Right lung (tissue), 5 donors: ENCODE results near the gene BORCS6. TPM values are rescaled to one million over a fixed set of nuclear protein-coding genes. Genes with fewer than 3 reads are reported as not detected.
A peak's percentile ranks its signal among the peaks of the same experiment; 100 is the strongest.

ENCODE experiments used
- DNase-seq, 2 donors: peaks; one replicate each; pipeline ENCODE4 v3.0.0-alpha.2; 2013
- polyA plus RNA-seq, 5 donors: library from polyadenylated mRNA; unstranded; fragments of 120-200 nt; gene quantifications; one replicate each; pipeline versions ENCODE4 v1.2.1 to v1.2.3, GENCODE V29; 2013; ENCODE audit warnings: inconsistent platforms in 1 of 5, low replicate concordance in 1 of 5; ENCODE audit not compliant: insufficient read length in 5 of 5, insufficient read depth in 1 of 5

The BORCS6 gene
- polyA plus RNA-seq, 5 donors: 2.4 to 4.9 (median 3.0) TPM

DNA sequence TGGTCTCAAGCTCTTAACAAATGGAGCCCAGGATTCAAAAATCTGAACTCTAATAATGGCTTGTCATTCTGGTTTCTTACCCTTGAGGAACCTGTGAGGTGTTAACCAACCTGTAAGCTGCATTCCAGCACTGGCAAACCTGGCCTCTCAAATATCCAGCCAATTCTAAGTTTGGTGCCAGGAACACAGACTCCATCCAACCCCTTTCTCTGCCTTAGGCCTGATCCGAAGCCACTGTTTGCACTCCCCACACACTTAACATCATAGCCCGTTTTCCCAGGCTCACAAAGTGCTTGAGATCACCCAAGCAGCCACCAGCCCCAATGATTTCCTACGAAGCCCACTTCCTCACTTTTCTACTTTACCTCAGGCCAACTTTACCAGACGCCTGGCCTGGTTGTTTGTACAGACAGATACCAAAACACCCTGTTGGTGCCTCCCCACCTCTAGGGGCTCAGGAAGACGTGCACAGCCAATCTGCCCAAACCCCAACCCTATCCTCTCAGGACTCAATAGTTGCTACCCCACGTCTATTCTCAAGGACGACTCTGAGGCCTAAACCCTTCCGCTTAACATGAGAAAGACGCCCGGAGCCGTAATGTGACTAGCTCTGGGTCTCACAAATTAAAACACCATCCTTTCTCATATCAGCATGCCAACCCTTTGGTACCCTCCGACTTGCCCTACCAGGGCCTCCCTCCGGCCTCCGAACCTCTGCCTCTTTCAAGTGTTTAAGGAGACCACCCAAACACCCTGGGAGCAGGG lies 34.6 kb downstream of the BORCS6 start:
- DNase-seq: no peak

DNA sequence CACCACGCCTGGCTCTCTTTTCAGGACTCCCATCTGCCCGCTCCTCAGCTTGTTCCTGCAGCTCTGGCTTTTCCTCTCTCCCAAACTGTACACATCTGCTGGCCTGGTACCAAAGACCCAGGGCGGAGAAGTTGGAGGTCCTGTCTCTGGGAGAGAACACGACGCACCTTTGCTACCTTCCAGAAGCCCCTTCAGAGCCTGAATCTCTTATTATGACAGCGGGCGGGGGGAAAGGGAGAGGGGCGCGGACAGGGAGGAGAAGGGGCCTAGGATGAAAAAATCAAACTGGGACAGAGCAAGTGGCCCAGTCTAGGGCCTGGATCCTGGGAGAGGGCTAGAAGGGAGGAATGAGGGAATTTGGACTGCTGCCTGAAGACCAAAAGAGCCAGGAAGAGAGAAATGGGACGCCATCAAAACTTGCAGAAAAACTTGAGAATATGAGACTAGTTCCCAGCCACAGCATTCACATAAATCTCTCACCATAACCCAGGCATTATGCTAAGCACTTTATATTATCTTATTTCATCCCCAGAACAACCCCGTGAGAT lies 35.3 kb downstream of the BORCS6 start:
- no peak for DNase-seq

DNA sequence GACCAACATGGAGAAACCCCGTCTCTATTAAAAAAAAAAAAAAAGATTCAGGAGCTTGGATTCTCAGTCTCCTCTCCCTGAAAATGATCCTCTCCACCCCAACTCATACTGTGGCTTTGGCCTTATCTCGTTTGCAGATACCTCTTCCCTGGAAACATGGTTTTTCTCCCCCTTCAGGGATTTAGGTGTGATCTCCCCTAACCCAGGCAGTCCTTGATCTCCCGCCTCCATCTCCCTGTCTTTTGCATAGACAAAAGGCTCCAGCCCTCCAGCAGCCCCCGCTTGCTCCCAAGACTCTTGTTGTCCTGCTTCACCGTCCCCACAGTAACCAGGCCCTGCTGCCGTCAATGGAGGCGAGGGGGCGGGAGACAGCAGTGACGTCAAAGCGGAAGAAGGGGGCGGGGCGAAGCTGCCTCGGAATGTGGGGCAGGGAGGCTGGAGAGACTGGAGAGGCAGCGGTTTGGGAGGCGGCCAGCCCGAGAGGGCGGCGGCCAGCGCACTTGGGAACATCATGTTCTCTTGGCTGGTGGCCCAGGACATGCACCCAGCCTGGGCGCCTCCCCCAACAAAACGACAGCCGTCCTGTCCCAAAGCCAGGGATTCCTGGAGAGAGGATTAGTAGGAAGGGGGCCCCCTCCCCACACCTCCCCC lies 35.9 kb downstream of the BORCS6 start:
- peak; percentile 100 for DNase-seq

DNA sequence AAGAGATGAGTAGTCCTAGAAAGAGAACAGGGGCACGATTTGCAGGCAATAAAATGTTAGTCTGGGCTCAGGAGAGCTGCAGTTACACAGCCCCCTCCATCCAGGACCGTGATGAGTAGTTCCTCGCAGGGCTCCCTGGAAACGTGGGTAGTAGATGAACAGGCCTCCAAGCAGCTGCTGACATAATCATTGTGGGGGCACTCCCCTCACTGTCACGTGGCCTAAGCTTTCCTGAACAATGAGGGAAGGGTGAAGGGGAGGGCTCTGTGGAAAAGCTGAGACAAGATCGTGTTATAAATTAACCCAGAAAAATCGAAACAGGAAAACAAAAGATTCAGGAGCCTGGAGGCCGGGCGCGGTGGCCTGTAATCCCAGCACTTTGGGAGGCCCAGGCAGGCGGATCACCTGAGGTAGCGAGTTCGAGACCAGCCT lies 36.4 kb downstream of the BORCS6 start:
- DNase-seq: peak in 1 of 2 donors; percentile 65

DNA sequence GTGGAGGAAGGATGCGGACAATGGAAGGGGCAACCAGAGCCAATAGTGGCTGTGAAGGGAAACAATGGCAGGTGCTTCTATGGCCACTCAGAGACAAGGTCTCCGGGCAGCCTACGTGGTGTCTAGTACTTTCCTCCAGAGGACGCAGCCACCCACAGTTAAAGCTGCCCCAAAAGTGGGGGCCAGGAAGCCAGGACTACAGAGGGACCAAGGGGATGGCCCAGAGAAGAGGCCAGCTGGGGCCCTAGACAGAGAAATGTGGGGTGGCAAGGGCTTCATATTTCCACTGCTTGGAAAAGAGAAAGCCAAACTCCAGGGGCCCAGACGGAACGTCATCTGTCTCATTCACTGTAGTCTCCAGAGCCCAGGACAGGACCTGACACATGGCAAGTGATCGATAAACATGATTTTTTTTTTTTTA lies 36.9 kb downstream of the BORCS6 start:
- no peak for DNase-seq

DNA sequence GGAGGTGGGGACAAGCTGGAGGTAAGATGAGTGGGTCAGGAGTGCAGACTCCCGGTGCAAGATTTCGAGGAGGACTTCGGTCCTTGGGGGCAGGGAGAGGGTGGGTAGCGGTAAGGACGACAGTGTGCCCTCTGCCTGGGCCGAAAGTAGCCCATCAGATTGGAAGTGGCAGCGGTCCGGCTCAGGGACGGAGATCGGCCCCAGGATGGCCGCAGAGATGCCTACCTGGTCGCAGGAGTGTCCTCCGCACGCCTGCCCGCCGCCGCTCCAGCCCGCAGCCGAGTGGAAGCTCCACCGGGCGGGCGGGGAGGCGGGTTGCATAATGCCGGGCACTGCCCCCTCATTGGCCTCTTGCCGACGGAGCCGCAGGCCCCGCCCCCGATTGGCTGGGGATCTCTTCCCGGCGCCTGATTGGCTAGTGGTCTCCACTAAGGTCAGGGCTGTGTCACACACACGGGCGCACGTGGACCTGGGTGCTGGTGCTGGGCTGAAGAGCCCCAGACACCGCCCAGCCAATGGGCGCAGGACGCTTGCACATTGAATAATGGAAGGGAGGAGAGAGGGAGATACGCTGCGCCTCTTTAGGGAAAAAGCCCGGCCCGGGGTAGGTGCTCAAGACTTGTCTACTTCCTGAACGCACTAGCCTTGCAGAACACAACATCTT lies 37.7 kb downstream of the BORCS6 start, which contains the start of gene PER1:
PER1 (minus strand) TSS at position 293 of the 664 bp plus-strand sequence. CDS start 1,698 bp downstream, outside the sequence.
- DNase-seq: peak; percentile 93 to 94

DNA sequence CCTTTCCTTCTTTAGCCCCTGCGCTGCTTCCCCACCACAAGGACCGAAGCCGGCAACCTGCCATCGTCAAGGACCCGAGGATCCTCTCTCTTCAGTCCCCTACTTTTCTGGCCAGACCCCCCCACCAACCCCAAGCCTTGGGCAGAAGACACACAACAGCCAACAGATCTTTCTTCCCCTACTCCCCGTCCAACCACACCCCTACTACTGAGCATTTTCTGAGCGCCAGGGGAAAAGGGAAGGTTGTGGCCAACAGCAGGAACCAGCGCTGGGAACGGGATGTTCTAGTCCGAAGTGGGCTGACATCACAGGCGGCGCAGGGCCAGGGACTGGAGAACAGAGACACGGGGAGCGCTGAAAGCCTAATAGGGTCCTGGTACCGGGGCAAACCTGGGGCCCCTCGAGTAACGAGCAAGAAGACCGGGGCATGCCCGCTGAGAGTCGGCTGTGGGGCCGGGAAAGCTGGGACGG lies 38.3 kb downstream of the BORCS6 start:
- peak; percentile 62 to 71 for DNase-seq

DNA sequence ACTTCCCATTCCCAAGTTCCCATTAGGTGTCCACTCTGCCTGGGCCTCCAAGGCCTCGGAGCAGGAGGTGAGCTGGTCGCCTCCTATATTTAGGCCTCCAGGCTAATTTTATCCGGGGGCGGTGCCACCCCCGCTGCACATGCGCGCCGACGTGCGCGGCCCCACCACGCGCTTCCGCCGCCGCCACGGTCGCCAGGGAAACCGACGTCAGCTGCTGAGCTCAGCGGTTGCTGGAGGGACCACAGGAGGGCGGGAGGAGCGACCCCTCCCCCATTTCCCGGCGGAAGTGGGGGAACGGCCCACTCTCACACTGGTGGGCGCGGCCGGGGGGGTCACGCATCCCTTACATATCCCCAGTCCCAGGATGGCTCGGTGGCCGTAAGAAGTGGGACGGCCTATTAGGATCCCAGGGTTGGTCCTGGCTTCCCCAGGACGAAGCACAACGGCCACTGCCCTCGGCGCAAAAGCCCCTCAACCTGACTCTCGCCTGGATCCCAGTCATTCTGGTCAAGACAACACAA lies 38.8 kb downstream of the BORCS6 start:
- peak; percentile 96 for DNase-seq

DNA sequence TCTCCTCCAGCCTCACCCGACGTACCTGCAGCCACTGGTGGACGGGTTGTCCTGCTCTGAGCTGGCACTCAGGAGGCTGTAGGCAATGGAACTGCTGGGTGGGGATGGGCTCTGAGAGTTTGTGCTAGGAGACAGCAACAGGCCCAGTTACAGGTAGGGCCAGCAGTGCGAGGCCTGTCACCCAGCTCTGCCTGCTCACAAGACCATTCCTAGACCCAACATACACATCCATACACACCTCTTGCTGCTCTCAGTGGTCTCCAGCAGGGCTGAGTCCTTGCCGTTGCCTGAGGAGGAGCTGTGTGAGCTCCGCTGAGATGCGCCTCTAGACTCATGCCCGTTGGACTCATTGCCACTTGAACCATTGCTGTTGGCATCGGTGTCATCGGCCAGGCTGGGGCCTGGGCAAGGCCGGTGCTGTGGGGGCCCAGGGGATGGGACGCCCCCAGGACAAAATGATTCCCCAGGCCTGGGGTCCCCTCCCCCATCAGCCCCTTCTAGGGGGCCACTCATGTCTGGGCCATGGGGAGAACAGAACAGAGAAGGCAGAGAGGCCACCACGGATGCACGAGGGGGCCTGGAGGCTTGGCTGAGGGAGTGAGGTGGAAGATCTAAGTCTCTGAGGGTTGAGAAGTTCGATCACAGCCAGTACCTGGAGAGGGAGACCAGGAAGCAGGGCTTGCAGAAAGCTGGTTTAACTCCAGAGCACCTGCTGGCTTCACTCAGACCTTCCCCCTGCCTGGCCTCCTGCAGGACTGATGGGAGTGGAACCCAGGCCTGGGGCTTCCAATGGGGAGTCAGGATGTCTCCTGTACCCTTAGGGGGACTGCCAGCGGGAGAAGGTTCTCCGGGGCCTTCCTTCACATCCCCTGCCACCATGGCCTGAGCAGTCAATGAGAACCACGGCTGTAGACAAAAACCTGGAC lies 39.5 kb downstream of the BORCS6 start:
- no peak for DNase-seq

DNA sequence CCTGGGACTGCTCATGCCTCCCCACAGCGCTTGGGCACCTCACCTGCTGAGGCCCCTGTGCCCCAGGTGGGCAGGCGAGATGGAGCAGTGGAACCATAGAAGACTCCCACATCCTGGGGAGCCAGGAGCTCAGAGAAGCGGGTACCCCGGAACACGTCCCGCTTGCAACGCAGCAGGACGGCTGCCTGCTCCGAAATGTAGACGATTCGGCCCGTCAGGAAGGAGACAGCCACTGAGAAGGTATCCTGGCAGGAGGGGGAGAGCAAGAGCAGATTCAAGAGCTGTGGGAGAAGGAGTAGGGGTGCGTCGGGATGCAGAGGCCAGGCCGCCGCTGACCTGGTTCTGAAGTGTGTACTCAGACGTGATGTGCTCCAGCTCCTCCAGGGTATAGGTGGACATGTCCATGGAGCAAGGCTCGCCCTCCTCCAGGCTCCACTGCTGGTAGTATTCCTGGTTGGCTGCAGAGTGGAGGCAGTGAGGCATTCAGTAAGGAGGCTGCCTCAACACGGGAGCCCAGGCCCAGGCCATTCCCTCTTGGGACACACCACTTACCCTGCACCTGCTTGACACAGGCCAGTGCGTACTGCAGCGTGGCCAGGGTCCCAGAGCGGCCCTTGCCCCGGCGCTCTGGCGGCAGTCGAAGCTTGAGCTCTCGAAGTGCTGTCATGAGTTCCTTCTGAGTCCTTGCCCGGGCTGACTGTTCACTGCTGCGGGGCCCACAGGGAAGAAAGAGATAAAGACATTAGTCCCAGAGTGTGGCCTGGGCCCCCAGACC lies 40.4 kb downstream of the BORCS6 start:
- no peak for DNase-seq

DNA sequence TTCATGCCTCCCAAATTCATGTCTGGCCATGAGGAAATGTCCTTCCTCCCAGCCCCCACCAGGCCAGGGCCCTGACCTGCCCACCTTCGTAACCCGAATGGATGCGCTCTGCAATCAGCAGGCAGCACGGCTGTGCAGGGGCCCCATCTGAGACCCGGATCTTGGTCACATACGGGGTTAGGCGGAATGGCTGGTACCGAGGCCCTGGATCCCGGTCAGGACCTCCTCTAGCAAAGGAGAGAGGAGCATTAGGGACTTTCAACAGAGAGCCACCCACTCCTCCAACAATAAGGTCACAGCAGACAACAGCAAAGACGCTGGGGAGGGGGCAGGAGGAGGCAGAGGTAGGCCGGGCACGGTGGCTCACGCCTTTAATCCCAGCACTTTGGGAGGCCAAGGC lies 41.4 kb downstream of the BORCS6 start:
- no peak for DNase-seq

DNA sequence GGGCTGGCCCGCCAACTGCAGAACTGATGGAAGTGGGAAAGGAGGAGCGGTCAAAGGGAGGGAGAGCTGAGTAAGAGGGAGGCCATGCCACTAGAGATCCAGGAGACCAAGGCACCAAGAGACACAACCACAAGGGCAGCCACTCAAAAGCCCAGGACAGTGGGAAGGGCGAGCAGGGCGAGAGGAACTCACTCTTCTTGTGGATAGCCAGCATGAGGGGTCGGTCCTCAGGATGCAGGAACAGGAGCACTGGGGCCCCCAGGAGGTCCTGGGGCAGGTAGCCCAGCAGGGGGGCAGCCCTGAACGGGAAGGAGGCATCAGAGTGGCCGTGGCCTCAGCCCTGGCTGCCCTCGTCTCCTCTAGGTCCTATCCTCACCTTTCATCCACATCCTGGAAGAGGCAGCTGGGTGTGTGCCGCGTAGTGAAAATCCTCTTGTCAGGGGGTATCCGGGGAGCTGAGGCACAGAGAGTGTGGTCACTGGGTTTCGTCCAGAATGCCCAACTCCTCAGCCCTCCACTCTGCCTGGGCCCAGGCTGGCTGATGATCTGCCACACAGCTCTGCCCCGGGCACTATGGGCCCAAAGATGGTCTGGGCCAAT lies 42.1 kb downstream of the BORCS6 start:
- DNase-seq: no peak

DNA sequence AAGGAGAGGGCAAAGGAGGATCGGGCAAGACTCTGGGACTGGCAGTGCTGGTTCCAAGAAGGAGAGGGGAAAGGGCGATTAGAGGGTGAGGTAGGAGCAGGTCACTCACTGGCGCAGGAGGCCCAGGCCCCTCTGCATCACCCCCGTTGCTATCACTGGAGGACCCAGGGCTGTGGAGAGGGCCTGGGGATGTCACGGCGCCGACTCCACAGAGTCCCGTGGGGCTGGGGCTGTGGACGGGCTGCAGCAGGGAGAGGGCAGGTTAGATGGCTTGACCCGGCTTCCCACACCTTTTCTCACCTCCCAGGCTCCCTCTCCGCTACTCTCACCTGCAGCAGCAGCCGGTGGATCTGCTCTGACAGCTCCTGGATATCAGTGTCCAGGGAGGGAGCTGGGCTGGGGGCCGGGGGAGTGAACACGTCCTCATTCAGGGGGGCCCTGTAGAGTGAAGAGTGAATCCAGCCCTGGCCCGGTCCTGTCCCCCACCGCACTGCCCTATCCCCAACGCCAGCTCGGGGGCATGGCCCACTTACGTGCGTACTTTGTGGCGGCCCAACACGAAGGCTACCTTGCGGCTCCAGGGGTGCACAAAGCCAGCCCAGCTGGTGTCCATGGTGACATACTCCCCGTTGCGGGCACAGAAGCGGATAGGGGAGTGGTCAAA lies 42.7 kb downstream of the BORCS6 start:
- no peak for DNase-seq

DNA sequence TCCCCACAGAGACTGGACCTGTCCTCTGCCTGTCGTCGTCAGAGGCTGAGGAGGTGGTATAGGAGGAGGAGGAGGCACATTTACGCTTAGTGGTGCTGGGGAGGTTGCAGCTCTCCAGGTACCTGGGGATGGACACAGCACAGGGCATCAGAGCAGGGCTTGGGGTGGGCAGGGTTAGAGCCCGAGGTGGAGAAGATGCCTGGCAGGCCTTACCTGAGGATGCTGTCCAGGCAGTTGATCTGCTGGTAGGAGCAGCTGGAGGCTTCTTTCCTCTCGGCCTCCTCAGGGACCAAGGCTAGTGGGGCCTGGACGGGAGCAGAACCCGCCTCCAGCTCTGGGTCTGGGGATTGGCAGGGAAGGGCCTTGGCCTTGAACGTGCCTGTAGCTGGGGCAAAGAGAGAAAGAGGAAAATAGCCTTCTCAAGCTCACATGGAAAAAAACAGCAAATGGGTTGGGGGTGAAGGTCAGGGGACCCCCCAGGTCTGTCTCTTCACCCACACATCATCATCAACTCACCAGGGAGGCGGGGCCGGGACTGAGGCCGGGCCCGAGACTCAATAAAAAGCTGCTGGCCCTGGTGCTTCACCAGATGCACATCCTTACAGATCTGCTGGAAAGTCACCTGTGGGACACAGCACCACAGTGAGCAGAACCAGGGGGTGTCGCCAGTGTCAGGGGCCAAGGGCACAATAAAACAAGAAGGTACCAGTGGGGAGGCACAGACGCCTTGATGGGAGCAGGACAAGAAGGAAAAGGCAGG lies 43.4 kb downstream of the BORCS6 start:
- no peak for DNase-seq

DNA sequence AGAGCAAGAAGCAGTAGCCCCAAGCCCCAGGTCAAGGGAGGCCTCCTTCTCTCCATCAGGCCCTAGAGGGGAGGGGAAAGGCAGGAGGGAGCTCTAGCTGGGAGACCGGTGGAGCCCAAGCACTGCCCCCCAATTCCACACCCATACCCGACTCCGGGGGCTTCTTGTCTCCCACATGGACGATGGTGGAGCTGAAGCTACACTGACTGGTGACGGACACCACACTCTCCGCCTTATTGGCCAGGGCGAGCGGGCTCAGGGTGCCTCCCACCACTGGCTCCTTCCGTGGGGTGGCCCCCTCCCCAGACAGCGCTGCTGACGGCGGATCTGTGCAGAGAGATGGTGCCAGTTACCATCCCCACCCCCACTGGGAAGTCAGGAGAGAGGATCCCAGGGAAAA lies 44.2 kb downstream of the BORCS6 start:
- DNase-seq: no peak

DNA sequence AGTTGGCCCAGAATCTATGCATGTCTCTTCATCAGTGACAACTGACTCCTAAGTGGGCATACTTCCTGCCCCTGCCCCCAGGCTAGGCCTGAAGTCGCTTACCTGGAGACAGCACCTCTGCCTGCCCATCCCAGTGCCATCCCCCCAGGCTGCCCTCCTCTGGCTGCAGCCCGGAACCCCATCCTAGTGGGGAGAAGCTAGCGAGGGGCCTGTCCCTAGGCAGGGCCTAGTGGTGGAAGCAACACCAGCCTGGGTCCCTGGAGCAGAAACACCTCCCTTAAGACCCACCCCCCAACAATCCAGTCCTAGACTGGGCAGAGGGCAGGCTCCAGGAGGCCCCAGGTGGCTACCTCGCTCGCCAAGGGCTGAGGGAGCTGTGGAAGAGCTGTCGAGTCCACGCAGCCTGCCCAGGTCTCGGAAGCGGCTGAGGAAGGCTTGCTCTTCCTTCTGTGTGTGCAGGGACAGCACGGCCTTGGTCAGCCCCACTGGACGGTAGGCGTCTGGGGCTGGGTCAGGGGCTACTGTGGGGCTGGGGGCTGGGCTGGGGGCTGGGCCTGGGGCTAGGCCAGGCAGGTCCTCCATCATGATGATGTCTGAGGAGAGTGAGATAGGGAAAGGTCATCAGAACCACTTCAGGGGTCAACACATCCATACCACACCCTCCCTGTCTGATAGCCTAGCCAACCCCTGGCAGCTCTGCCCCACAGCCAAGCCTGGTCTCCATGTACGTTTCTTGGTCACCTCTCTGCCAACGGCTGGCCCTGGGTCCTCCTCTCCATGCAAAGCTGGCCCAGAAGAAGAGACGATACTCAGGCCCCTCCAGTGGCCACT lies 45.4 kb downstream of the BORCS6 start:
- DNase-seq: no peak
